ENCODE results near the gene TCF21.

The TCF21 gene

DNA sequence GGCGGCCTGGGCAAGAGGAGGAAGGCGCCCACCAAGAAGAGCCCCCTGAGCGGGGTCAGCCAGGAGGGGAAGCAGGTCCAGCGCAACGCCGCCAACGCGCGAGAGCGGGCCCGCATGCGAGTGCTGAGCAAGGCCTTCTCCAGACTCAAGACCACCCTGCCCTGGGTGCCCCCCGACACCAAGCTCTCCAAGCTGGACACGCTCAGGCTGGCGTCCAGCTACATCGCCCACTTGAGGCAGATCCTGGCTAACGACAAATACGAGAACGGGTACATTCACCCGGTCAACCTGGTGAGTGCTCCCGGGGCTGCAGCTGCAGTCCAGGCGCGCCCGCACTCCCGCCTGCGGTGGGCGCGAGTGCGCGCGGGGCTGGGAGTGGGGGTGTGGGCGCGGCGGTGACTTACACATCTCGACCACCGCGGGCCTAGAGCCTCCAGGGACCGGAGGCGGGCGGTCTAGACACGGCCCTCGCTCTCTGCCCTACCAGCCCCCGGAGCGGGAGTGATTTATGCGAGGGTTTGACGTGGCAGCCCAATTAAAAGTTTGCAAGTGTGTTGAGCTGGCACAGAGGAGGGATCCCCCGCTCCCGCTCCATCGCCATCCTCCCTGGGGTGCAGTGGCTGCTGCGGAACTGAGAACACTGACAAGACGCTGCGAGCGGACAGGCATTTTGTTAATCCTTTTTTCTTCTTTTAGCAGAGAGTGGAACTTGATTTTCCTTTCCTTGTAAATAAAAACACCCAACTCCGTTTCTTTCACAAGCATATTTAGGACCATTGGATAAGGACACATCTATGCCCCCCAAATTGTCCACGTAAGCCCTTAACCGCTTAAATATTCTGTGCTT lies 867 bp downstream of the TCF21 start:
- no peak for DNase-seq (ENCODE audit: low read depth, low spot score)

- DNase-seq (ENCODE audit: low read depth, low spot score), result no peak
Observed at GRCh38 chr6:133890711-133891148, 1.8 kb downstream of the TCF21 start.

GRCh38 chr6:133891149-133891926 lies 2.4 kb downstream of the TCF21 start:
- no peak for DNase-seq (ENCODE audit: low read depth, low spot score)

- no peak for DNase-seq (ENCODE audit: low read depth, low spot score)
Observed at GRCh38 chr6:133891927-133892812, 3.3 kb downstream of the TCF21 start.

GRCh38 chr6:133892813-133893691 lies 4.1 kb downstream of the TCF21 start:
- DNase-seq (ENCODE audit: low read depth, low spot score), result no peak

DNA sequence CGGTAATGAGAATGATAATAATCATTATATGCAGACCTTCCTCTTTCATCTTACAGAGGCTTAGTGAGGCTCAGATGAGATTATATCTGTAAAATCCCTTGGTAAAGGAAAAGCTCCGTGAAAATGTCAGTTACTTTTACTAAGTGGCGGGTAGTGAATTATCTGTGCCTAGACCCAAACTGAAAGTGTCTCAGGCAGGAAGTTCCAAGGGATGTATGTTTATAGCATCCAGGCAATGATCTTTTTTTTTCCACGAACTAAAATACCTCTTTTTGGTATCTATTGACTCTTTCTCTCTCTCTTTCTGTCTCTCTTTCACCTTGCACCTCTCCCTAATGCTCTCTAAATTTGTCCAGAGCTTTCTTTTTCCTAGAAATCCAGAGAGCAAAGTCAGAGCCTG lies 5.0 kb downstream of the TCF21 start:
- no peak for DNase-seq (ENCODE audit: low read depth, low spot score)

DNA sequence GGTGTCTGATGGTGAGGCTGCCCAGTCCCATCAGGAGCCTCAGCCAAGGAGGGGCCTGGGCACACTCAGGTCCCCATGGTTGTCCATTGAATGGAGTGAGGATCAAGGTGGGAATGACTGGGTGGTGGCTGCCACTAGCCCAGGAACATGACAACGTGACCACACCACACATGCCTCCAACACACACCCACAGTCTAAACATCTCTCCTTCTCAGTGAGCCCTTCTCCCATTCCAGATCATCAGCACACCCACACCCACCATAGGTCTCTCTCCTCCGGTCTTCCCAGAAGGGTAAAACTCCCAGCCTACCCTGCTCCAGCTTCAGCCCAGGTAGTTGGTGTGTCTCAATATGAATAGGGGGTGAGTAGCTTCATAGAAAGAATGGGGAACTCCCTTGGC lies 5.5 kb downstream of the TCF21 start:
- no peak for DNase-seq (ENCODE audit: low read depth, low spot score)

DNA sequence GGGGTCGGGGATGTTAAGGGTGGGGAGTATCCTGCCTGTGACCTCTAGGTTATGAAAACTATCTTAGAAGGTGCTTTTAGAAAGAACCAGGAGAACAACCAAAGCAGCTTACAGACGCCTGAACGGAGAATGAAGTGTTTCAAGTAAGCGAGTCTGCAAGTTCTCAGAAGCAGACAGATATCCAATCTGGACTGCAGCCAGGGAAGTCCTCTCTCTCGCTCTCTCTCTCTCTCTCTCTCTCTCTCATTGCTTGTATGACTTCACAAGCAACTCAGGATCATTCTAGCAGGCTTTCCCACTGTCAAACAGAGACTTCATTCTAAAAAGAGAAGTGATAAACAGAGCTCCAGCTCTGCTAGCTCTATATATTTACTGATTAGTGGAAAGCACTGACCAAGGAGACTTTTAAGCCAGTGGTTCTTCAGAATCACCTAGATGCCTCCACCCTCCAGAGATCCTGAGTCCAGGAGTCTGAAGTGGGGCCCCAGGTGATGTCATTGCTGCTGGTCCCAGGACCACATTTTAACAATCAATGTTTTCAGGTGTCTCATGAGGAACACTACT lies 6.0 kb downstream of the TCF21 start:
- no peak for DNase-seq (ENCODE audit: low read depth, low spot score)

- DNase-seq (ENCODE audit: low read depth, low spot score), result no peak
Observed at GRCh38 chr6:133895573-133896343, 6.8 kb downstream of the TCF21 start.

GRCh38 chr6:133896344-133896721 lies 7.4 kb downstream of the TCF21 start:
- DNase-seq (ENCODE audit: low read depth, low spot score), result no peak

- DNase-seq (ENCODE audit: low read depth, low spot score), result no peak
Observed at GRCh38 chr6:133898263-133898662, 9.3 kb downstream of the TCF21 start.

DNA sequence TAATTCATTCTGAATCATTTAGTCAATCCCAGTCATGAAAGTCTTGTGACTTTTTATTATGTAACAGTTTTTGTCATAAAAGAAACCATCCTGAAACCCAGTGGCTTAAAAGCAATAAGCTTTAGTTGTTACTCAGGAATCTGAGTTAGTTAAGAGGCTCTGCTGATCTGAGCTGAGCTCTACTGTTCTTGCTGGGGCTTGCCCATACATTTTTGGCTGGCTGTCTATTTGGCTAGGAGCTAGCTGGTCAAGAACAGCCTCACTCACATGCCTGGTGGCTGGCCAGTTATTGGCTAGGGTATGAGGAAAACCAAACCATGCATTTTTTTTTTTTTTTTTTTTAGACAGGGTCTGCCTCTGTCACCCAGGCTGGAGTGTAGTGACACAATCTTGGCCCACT lies 10.6 kb downstream of the TCF21 start:
- DNase-seq (ENCODE audit: low read depth, low spot score), result no peak

DNA sequence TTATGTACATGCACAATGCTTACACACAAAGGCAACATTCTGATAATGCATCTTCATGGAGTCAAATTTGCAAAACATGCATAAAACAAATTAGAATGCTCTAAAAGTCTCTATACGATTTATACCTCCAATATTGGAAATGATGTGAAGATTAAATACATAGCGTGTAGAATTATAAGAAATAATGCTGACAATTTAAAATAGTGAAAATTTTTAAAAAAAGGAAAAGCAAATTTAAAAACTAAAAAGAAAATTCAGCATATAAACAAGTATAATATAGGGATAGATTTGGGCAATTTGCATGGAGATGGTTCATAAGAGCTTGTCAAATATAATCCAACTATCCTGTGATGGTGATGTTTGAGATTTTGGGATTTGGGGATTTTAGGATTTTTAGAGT lies 14.9 kb downstream of the TCF21 start:
- DNase-seq (ENCODE audit: low read depth, low spot score), result no peak

DNA sequence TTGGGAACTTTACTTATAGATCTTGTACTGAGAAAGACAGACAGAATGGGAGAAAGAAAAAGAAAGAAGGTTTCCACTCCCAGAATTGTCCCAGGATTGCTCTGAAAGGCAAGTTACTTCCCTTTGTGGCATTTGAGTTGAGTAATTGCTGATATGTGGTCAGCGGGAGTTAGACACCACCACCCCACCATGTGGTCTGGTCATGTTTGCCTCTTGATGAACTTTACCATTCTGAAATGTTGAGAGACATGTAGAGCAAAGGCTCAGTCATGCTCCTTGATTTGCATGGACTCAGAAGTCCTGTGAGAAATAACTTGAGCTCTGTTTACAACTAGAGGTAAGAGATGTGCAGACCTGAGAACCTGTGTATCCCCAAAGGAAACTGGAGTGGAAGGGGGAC lies 17.1 kb downstream of the TCF21 start:
- no peak for DNase-seq (ENCODE audit: low read depth, low spot score)

DNA sequence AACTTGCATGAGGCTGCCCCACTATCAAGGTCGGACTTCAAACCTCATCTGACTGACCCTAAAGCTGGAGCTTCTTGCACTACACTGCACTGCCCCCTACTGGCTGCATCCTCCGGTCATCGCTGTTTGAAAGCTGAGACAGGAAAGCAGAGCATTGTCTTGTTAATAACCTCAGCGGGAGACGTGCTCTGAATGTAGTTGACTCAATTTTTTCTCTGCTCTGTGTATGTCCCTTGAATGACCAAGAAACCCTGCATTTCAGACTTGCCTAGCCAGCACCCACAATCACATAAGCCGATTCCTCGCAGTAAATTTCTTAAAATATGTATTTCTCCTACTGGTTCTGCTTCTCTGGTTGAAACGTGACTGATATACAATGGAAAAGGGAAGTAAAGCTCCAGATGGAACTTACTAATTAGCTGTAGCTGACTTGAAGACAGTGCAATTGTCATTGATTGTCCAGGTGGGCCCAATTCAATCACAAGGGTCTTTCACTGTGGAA lies 27.8 kb downstream of the TCF21 start:
- DNase-seq (ENCODE audit: low read depth, low spot score), result peak; percentile 84

- DNase-seq (ENCODE audit: low read depth, low spot score), result no peak
Observed at GRCh38 chr6:133917781-133918180, 28.9 kb downstream of the TCF21 start.

DNA sequence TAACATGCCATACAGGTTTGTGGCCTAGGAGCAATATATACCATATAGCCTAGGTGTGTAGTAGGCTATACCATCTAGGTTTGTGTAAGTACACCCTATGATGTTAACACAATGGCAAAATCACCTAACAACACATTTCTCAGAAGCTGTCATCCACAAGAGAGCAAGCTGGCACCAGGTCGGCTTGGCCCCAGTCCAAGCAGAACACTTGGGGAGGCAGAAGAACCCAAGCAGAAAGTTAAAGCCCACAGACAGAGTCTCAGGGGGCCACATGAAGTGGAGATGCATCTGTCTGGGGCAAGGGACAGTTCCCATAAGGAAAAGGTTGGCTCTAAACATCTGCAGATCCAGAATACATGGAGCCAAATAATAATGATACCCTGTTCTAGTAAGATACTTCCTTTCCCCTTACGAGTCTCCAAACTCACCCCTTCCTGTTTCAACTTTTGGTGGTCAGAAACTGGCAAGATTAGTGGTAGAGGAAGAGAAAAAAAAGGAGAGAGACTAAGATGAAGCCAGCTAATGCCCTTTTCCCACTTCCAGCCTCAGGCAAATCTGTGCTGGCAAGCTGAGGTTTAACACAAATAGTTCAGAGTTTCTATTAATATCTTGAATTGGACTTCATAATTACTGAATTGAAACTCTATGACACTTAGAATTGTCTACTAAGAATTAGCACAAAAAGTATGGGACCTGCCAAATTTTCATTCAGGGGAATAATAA lies 29.5 kb downstream of the TCF21 start:
- no peak for DNase-seq (ENCODE audit: low read depth, low spot score)

DNA sequence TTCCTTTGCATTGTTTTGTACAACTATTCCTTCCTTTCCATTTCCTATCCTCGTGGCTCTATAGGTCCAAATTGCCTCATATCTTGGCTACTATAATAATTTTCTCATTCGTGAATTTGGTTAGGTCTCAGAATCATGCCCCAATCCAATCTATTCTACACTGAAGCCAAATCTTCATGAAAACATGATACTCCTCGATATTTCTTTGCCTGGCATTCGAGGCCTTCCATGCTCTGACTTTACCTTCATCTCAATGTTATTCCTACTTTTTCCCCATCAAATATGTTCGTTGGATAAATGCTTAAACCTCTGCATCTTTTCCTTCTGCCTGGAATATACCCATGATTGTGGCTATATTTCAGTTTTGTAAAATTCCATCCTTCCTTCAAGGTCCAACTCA lies 30.4 kb downstream of the TCF21 start:
- no peak for DNase-seq (ENCODE audit: low read depth, low spot score)

- DNase-seq (ENCODE audit: low read depth, low spot score), result peak; percentile 62
Observed at GRCh38 chr6:133921249-133921859, 32.4 kb downstream of the TCF21 start.

Data from smooth muscle cell of the brain vasculature (primary cell).